HG02588 (cell line): ENCODE measurements around the gene RECQL5.
"Not testable (repeated sequence)": the region's sequence is repeated elsewhere in the genome, so short reads cannot be mapped to it uniquely, and the experiment has no call there.

ENCODE experiments used
- ATAC-seq: cut with Tn5 transposase; IDR thresholded peaks from one replicate; pipeline ENCODE4 v1.9.1; 2021; ENCODE audit warnings: mild to moderate bottlenecking, moderate library complexity; ENCODE audit not compliant: unreplicated experiment

The RECQL5 gene

GRCh38 chr17:75649687-75650086 lies 17.3 kb downstream of the RECQL5 start:
- no peak for ATAC-seq

GRCh38 chr17:75647921-75648320 lies 19.0 kb downstream of the RECQL5 start:
- no peak for ATAC-seq

GRCh38 chr17:75647061-75647460 lies 19.9 kb downstream of the RECQL5 start:
- ATAC-seq = no peak

- ATAC-seq = no peak
Measured at GRCh38 chr17:75646638-75646992, 20.3 kb downstream of the RECQL5 start.

GRCh38 chr17:75645889-75646637 lies 20.9 kb downstream of the RECQL5 start:
- ATAC-seq = peak; percentile 77

GRCh38 chr17:75645501-75645888 lies 21.5 kb downstream of the RECQL5 start:
- ATAC-seq = no peak

- no peak for ATAC-seq
Measured at GRCh38 chr17:75643643-75644017, 23.3 kb downstream of the RECQL5 start.

GRCh38 chr17:75642784-75643642 lies 23.9 kb downstream of the RECQL5 start:
- no peak for ATAC-seq

GRCh38 chr17:75642182-75642783 lies 24.7 kb downstream of the RECQL5 start:
- no peak for ATAC-seq

GRCh38 chr17:75641343-75641742 lies 25.6 kb downstream of the RECQL5 start:
- ATAC-seq = no peak

- no peak for ATAC-seq
Measured at GRCh38 chr17:75640556-75641119, 26.3 kb downstream of the RECQL5 start.

- ATAC-seq = no peak
Measured at GRCh38 chr17:75639771-75640555, 27.0 kb downstream of the RECQL5 start.

- no peak for ATAC-seq
Measured at GRCh38 chr17:75639327-75639726, 27.6 kb downstream of the RECQL5 start.

GRCh38 chr17:75638893-75639292 lies 28.1 kb downstream of the RECQL5 start:
- ATAC-seq = no peak

- not testable (repeated sequence) for ATAC-seq
Measured at GRCh38 chr17:75638039-75638438, 28.9 kb downstream of the RECQL5 start.

GRCh38 chr17:75637551-75637950 lies 29.4 kb downstream of the RECQL5 start:
- ATAC-seq = no peak

GRCh38 chr17:75637143-75637538 lies 29.8 kb downstream of the RECQL5 start:
- no peak for ATAC-seq

GRCh38 chr17:75636381-75637142 lies 30.4 kb downstream of the RECQL5 start:
- no peak for ATAC-seq

- ATAC-seq = no peak
Measured at GRCh38 chr17:75635610-75636202, 31.2 kb downstream of the RECQL5 start.
